ENCODE data around the gene CDK13. TPM values are rescaled to one million over a fixed set of nuclear protein-coding genes. Genes with fewer than 3 reads are reported as not detected.
A peak's percentile ranks its signal among the peaks of the same experiment; 100 is the strongest.

Gene CDK13
- total RNA-seq, 1 donor from 2014 or later: 18.1 TPM

DNA sequence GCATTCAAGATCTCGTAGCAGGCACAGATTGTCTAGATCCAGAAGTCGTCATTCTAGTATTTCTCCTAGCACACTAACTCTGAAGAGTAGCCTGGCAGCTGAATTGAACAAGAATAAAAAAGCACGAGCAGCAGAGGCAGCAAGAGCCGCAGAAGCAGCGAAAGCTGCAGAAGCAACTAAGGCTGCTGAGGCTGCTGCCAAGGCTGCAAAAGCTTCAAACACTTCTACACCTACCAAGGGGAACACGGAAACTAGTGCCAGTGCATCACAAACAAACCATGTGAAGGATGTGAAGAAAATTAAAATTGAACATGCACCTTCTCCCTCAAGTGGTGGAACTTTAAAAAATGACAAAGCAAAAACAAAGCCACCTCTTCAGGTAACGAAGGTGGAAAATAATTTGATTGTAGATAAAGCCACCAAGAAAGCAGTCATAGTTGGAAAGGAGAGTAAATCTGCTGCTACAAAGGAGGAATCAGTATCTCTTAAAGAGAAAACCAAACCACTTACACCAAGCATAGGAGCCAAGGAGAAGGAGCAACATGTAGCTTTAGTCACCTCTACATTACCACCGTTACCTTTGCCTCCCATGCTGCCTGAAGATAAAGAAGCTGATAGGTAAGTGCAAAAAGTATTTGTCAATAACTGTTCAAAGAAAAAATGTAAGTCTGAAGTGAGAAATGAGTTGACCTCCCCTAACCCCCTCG lies 37.7 kb downstream of the CDK13 start:
- peak; percentile 29 for ATAC-seq (ENCODE audit: poor library complexity)

DNA sequence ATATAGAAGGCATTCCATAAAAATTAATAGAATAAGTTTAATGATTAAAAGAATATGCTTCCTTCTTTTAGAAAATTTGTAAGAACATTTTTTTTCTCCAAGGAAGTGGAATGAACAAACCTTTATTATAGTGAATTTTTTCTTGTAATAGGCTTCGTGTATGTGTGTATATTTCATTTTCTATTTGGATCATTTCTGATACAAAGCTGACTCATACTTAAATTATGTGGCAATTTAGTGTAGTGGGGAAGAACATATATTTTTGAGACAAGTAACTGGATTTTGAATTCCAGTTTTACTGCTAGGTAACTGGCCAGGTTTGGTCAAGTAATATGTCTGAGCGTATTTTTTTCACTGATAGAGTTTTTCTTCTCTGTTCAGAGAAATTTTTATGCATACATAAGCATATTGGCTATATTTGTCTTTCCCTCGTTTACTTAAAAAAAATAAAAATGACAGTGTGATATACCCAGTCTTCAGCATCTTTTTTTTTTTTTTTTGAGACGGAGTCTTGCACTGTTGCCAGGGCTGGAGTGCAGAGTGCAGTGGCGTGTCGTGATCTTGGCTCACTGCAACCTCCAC lies 50.8 kb downstream of the CDK13 start:
- ATAC-seq (ENCODE audit: poor library complexity) (no peak), DNase-seq (no peak)
- intact Hi-C loops (cut with DNase I): no loop called here

More for the DNA sequence above, 37.7 kb downstream of the CDK13 start:
- intact Hi-C loops (cut with DNase I): no loop called here
- DNase-seq: no peak

DNA sequence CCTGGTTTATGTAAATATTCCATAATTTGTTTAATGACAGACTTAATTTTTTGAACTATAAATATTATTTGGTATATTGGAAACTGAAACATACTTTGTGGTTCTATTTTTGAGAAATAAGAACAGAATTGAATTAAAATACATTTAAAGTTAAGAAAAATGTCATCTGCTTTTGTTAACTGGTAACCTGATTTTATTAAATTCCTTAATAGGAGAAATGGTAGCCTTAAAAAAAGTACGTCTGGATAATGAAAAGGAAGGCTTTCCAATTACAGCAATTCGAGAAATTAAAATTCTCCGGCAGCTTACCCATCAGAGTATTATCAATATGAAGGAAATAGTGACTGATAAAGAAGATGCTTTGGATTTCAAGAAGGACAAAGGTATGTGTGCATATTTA lies 51.6 kb downstream of the CDK13 start:
- no peak for DNase-seq
- intact Hi-C loops (cut with DNase I): no loop called here
- ATAC-seq (ENCODE audit: poor library complexity): no peak

DNA sequence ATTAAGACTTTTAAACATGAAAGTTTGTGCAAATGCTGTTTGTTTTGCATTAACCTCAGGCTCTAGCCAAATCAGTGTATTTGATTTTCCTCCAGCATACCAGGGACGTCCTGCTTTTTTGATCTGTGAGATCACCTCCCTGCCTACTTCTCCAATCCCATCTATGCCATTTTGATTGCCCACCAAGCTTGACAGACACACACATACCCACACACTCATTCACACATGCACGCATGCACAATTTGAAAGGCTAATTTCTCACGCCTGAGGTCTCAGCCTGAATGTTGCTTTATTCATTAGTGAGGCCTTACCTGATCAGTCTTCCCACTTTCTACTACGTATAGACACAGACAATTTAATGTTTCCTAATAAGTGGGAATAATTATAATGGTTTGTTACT lies 53.5 kb downstream of the CDK13 start:
- intact Hi-C loops (cut with DNase I): no loop called here
- no peak for ATAC-seq (ENCODE audit: poor library complexity)
- DNase-seq: no peak

DNA sequence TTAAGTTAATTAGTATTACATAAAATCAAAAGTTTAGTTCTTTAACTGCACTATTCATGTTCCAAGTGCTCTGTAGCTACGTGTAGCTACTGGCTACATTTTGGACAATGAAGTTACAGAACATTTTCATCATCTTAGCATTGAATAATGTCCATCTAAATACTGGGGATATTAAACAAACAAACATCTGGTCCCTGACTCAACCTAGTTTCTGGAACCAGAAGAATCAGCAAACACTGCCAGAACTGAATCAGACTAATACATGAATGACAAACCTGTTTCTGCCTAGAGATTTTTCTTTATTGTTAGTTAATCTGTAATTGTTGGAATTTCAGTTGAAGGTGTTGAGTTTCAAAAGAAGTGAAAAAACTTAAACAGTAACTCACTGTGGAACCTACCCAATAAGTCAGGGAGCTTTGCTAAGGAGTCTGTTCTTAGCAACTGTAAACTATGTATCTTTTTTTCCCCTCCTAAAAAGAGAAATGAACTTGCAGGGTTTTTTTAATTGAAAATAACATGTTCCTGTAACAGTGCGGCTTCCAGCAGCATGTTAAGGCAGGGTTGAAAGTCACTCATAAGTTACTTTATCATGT lies 58.3 kb downstream of the CDK13 start:
- DNase-seq (no peak), ATAC-seq (ENCODE audit: poor library complexity) (no peak)
- intact Hi-C loops (cut with DNase I): no loop called here

DNA sequence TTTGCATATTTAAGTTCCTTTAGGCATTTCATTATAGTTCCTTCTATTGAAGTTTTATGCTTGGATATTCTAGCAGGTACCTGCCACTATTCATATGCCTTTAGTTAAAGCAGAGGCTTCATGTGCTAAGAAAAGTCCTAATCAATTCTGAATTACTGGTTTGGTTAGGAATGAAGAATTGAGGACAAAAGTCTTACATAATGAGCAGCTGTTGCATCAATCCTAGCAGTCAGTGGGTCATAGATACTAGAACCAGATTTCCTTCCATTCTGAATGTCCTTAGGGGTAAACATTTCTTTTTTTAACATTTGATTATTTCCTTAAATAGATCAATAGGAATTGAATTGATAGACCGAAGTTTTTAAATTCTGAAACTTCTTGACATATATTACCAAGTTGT lies 59.2 kb downstream of the CDK13 start:
- no peak for DNase-seq
- no peak for ATAC-seq (ENCODE audit: poor library complexity)
- intact Hi-C loops (cut with DNase I): no loop called here

DNA sequence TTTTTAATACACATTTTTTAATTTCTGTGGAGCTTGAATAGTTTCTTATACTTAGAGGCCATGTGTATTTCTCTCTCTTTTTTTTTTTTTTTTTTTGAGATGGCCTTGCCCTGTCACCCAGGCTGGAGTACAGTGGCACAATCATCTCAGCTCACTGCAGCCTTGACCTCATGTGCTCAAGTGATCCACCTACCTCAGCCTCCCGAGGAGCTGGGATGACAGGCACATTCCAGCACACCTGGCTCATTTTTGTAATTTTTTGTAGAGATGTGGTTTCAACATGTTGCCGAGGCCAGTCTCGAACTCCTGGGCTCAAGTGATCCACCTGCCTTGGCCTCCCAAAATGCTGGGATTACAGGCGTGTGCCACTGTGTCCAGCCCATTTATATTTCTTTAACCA lies 64.3 kb downstream of the CDK13 start:
- intact Hi-C loops (cut with DNase I): no loop called here
- DNase-seq (no peak), ATAC-seq (ENCODE audit: poor library complexity) (no peak)

DNA sequence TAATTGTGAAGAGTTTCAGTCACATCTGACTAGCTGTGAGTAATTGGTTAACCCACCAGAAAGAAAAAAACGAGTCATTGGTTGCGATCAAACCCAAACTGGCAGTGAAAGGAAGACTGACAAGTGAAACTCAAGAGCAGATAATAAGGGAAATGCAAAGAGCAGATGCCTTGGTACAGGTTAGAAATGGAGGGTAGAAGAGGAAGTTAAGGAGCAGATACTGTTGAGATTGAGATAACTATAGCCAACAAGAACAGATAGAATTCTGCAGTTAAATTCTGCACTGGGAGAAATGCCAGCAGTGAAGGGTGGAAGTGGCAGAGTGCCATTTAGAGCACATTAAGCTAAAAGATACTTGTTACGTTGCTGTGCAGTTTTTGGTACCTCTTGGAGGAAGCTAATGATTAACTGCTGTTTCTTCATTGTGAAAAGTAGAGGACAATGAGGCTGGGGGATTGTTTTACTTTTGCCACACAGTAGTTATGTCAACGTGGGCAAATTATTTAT lies 65.8 kb downstream of the CDK13 start:
- intact Hi-C loops (cut with DNase I): no loop called here
- peak; percentile 53 for ATAC-seq (ENCODE audit: poor library complexity)
- no peak for DNase-seq

DNA sequence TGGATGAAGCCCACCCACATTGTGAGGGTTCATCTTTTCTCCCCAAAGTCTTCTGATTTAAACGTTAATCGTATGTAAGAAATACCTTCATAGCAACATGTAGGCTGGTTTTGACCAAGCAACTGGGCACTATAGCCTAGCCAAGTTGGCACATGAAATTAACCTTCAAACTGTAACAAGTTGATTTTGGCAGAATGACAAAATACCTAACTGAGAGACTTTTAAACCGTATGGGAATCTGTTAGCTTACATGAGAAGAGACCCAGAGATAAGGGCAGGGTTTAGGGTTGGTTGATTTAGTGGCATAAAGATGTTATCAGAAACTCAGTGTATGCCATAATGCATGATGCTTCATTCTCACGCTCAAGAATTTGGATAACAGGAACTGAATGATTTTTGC lies 69.5 kb downstream of the CDK13 start:
- ATAC-seq (ENCODE audit: poor library complexity): no peak
- intact Hi-C loops (cut with DNase I): no loop called here
- DNase-seq: no peak

DNA sequence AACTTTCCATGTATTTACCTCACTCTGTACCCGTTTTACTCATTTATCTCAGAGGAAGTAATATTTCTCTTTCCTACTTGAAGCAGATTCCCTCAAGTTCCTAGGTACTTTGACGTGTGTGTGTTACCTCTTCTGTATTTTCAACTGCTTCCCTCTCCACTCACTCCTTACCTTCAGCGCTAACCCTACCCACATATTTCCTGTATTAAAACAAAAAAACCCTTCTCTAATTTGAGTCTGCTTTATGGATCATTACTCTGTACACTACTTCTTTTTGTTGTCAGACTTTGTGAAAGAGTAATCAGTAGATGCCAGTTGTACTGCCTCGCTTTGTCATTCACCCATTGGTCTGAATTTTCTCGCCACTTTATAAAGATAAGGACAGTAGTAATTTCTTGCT lies 74.0 kb downstream of the CDK13 start:
- intact Hi-C loops (cut with DNase I): no loop called here
- no peak for DNase-seq
- ATAC-seq (ENCODE audit: poor library complexity): no peak

DNA sequence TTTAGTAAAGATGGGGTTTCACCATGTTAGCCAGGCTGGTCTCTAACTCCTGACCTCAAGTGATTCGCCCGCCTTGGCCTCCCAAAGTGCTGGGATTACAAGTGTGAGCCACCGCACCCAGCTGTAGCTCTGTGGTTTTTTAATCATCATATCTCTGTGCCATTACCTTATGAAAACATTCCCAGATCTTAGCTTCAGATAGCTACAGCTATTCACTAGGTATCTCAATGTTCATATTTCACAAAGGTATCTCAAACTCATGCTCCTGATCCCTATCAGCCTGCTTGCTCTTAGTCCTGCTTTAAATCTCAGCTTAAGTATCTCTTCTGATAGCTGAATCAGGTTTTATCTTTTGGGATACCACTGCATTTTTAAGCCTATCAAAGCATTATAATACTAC lies 74.8 kb downstream of the CDK13 start:
- DNase-seq: no peak
- intact Hi-C loops (cut with DNase I): no loop called here
- ATAC-seq (ENCODE audit: poor library complexity): no peak

DNA sequence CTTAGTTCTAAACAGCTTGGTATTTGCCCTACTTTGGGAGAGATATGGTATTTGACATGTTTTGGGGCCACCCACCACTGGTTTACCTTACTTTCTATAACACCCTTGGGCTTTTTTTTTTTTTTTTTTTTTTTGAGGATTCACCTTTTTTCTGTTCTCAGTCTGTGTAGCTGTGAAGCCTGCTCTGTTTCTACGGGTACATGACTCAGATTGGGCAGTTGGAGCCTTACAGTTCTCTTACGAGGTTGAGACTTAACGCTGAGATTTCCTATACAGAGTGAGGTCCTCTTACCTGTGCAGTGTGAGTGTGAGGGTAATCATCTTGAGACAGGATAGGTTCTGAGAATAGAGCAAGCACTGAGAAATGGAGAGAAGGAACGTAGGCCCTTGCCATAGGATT lies 77.5 kb downstream of the CDK13 start:
- DNase-seq (no peak), ATAC-seq (ENCODE audit: poor library complexity) (no peak)
- intact Hi-C loops (cut with DNase I): no loop called here

DNA sequence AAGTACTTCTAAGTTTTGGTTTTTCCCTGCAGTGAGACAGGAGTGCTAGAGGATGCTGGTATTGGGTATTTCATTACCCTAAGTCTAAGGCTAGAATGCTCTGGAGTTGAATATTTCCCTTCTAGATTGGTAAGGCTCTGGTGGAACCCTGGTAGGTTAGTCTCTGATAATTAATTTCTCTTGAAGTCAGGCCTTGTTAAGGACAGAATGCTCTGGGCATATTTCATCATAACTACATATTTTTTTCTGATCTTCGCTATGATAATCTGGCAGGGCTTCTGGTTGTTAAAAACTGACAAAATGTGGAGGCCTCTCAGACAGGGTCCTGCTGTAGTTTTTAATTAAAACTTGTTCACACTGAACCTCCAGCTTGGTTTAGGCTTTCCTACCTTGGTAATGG lies 83.8 kb downstream of the CDK13 start:
- intact Hi-C loops (cut with DNase I): no loop called here
- ATAC-seq (ENCODE audit: poor library complexity) (no peak), DNase-seq (no peak)

DNA sequence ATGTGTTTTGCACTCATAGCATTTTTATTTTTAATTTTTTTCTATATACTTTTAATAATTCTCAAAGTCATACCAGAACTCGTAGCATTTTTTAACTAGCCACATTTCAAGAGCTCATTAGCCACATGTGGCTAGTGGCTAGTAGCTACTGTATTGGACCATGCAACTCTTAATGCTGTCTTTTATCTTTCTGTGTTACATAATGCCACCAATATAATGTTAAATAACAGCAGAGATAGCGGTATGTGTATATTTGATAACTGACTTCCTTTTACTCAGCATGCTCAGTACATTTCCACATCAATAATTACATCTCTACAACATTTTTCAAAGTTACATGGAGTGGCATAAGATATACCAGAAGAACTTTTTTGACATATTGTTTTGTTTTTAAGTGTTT lies 91.4 kb downstream of the CDK13 start:
- DNase-seq: no peak
- intact Hi-C loops (cut with DNase I): no loop called here
- no peak for ATAC-seq (ENCODE audit: poor library complexity)

DNA sequence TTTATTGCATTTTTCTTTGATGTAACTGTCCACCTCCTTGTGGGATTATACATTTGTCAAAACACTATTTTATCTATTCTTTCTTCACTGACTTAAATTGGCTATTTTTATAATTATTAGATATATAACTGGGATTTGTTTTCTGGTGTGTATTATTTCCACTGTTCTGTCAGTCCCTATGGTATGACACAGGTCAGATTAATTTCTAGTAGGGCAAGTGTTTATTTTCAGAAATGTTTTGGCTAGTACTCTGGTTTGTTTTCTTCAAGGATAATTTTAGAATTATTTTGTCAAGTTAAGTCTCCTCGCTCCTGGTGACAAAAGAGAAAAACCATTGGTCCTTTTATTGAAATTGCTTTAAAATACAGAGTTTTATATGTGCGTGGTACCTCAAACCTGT lies 93.1 kb downstream of the CDK13 start:
- intact Hi-C loops (cut with DNase I): no loop called here
- ATAC-seq (ENCODE audit: poor library complexity): no peak
- no peak for DNase-seq

DNA sequence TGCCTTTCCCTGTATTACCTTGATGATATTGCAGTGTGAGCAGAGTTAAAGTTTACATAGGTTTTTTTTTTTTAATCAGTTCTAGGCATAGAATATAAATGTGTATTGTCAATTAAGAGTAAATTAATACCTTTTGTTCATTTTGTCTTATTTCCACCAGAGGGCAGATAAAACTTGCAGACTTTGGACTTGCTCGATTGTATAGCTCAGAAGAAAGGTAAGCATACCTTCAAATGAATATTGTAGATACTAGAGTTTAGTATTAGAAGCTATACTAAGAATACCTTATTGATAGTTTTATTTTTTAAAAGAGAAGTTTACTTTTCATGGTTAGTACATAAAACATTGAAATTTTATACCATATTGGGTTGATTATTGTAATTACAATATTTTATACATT lies 97.6 kb downstream of the CDK13 start:
- intact Hi-C loops (cut with DNase I): loop anchor here (5.0 kb wide), 1 partner anchor 95 kb away; the partner anchor contains the start of gene CDK13
- no peak for DNase-seq
- no peak for ATAC-seq (ENCODE audit: poor library complexity)

DNA sequence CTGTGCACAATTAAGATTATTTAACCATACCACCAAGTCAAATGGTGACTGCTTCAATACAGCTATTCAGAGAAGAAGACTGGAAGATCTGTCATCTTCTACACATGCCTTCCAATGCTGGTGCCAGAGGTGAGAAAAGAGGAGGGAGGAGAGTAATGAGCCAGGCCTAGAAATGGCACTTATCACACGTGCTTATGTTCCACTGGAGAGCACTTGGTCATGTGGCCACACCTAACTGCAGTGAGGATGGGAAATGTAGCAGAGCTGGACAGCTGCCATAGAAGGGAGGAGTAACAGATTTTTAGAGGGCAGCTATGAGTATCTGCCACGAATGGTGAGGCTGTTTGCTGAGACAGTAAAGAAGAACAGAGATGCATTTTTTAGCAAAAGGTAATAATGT lies 107.2 kb downstream of the CDK13 start:
- intact Hi-C loops (cut with DNase I): no loop called here
- ATAC-seq (ENCODE audit: poor library complexity): peak; percentile 65
- no peak for DNase-seq

DNA sequence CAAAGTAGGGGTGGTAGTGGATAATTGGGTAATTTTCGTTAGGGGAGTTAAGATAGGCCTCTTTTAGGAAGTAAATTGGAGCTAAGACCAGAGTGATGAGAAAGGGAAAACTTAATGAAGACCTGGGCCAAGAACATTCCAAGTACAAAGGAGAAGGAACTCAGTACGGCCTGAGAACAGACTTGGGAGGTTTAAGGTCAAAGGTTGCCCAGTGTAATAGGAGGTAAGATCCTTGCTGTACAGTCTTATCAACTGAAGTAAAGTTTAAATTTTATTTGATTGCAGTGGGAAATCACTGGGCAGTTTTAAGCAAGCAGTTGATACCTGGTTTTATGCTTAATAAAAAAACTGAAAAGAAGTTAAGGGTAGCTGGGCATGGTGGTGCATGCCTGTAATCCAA lies 108.0 kb downstream of the CDK13 start:
- ATAC-seq (ENCODE audit: poor library complexity) (no peak), DNase-seq (no peak)
- intact Hi-C loops (cut with DNase I): no loop called here

DNA sequence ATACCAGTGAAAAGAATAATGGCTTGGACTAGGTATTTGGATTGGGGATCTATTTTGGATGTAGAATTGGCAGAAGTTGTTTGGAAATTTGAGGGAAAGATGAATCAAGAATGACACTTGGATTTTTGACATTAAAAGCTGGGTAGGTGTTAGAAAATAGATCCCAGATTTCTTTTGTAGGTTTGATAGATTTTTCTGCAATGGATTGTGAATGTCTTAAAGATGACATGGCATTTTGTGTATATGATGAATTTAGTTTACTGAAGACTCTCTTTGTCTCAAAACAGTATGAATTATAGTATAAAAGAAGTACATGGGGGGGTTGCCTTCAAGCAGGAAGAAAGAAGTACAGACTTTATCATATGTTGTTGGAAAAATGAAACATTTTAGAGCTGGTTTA lies 108.6 kb downstream of the CDK13 start:
- intact Hi-C loops (cut with DNase I): no loop called here
- ATAC-seq (ENCODE audit: poor library complexity) (no peak), DNase-seq (no peak)

DNA sequence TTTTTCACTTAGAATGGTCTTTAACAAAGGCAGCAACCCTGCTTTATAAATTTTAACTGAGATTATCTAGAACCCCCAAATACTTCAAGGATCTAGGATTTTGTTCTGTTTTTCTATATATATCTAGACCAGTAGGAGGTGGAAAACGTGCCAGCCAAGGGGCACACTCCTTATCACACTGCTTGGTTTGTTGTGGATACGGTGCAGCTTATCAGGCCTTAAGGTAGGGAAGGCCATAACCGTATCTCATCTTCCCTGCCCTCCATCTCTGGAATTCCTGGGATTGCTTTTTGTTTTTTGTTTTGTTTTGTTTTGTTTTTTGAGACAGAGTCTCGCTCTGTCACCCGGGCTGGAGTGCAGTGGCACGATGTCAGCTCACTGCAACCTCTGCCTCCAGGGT lies 109.0 kb downstream of the CDK13 start:
- DNase-seq: no peak
- intact Hi-C loops (cut with DNase I): no loop called here
- ATAC-seq (ENCODE audit: poor library complexity): no peak

Data from Right ventricle myocardium superior (tissue), 1 donor.